Inflammatory macrophage (primary cell): ENCODE data around the gene DUSP21.
"Not testable (repeated sequence)": the region's sequence is repeated elsewhere in the genome, so short reads cannot be mapped to it uniquely, and the experiment has no call there.

ENCODE experiments used
- DNase-seq, 2 donors: peaks; one replicate each; pipeline ENCODE4 v3.0.0-alpha.2; 2020 to 2022
- total RNA-seq, 18 experiments: gene quantifications; one replicate each; lab custom pipeline; 2026; ENCODE audit warnings: mixed read lengths in 6 of 18, inconsistent platforms in 2 of 18; lab: John Stamatoyannopoulos, UW

The DUSP21 gene
- 0 to 0.07 (median 0) reads per million in 18 experiments for total RNA-seq

- no peak for DNase-seq
These were observed at the start of gene DUSP21 for GRCh38 chrX:44843753-44844152. Gene DUSP21, plus strand, starts transcription at chrX:44844021. Its CDS starts 112 bp downstream, at chrX:44844133.

GRCh38 chrX:44795945-44796450, 47.8 kb upstream of the DUSP21 start:
- DNase-seq = peak; percentile 1 to 29

- DNase-seq = no peak
These were observed 41.2 kb upstream of the DUSP21 start for GRCh38 chrX:44802613-44803012.

- DNase-seq = no peak
These were observed 28.1 kb upstream of the DUSP21 start for GRCh38 chrX:44815681-44816080.

- DNase-seq = no peak
These were observed 27.5 kb upstream of the DUSP21 start for GRCh38 chrX:44816367-44816766.

- DNase-seq = no peak
These were observed 26.8 kb upstream of the DUSP21 start for GRCh38 chrX:44817029-44817428.

GRCh38 chrX:44822601-44823000, 21.2 kb upstream of the DUSP21 start:
- no peak for DNase-seq

GRCh38 chrX:44823193-44823592, 20.6 kb upstream of the DUSP21 start:
- not testable (repeated sequence) for DNase-seq

GRCh38 chrX:44828008-44828605, 15.7 kb upstream of the DUSP21 start:
- no peak for DNase-seq

GRCh38 chrX:44829832-44830231, 14.0 kb upstream of the DUSP21 start:
- DNase-seq = no peak

GRCh38 chrX:44842550-44843317, 1.1 kb upstream of the DUSP21 start:
- DNase-seq = no peak

- DNase-seq = no peak
These were observed 511 bp upstream of the DUSP21 start for GRCh38 chrX:44843318-44843702.

- no peak for DNase-seq
These were observed 383 bp downstream of the DUSP21 start for GRCh38 chrX:44844204-44844603.

GRCh38 chrX:44850891-44851290, 7.1 kb downstream of the DUSP21 start:
- not testable (repeated sequence) for DNase-seq

GRCh38 chrX:44871114-44871645, 27.4 kb downstream of the DUSP21 start:
- DNase-seq = no peak

- peak in 1 of 2 donors; percentile 19 for DNase-seq
These were observed 28.4 kb downstream of the DUSP21 start for GRCh38 chrX:44871931-44872820.

- DNase-seq = peak; percentile 93 to 94
These were observed 29.1 kb downstream of the DUSP21 start, which contains the start of gene KDM6A for GRCh38 chrX:44872821-44873414. Gene KDM6A, plus strand, starts transcription at chrX:44873188. Its CDS starts 364 bp downstream, at chrX:44873552.

- DNase-seq = peak; percentile 32 to 40
These were observed 29.8 kb downstream of the DUSP21 start for GRCh38 chrX:44873415-44874276.

GRCh38 chrX:44874420-44875184, 30.8 kb downstream of the DUSP21 start:
- DNase-seq = peak; percentile 2 to 5

- DNase-seq = no peak
These were observed 31.3 kb downstream of the DUSP21 start for GRCh38 chrX:44875185-44875489.
